Gastrocnemius medialis (tissue), 4 donors: ENCODE measurements around the gene KCNIP3. TPM values are rescaled to one million over a fixed set of nuclear protein-coding genes. Genes with fewer than 3 reads are reported as not detected.

Experiments
- ATAC-seq, 2 donors: fragments of 150-250 bp; one replicate each; pipeline ENCODE4 v1.9.1; 2016
- DNase-seq, 2 donors: peaks; one replicate each; pipeline ENCODE4 v3.0.0-alpha.2; 2019
- H3K27ac ChIP-seq, 4 donors: fragments of 200-600 bp; sonication (generic); 1 replicate in 1 of 4; 2 replicates in 3 of 4; pipeline ENCODE4 v1.5.1; 2016 to 2018; ENCODE audit warnings: mild to moderate bottlenecking in 2 of 4, moderate library complexity in 1 of 4
- H3K27me3 ChIP-seq, 3 donors: fragments of 200-600 bp; sonication (generic) in 2 of 3; 1 replicate in 1 of 3; 2 replicates in 2 of 3; pipeline versions ENCODE4 v1.5.1 to v1.6.0; 2016 to 2019; ENCODE audit warnings: mild to moderate bottlenecking in 1 of 3, moderate library complexity in 1 of 3
- H3K36me3 ChIP-seq, 2 donors: fragments of 200-600 bp; sonication (generic) in 1 of 2; one replicate each; pipeline ENCODE4 v1.5.1; 2017 to 2018
- H3K4me1 ChIP-seq, 2 donors: fragments of 200-600 bp; sonication (generic) in 1 of 2; one replicate each; pipeline ENCODE4 v1.5.1; 2016 to 2017; ENCODE audit warnings: mild to moderate bottlenecking in 2 of 2
- H3K4me3 ChIP-seq, 4 donors: fragments of 200-600 bp; sonication (generic) in 3 of 4; 1 replicate in 1 of 4; 2 replicates in 3 of 4; pipeline ENCODE4 v1.5.1; 2016 to 2019; ENCODE audit warnings: mild to moderate bottlenecking in 2 of 4
- H3K9me3 ChIP-seq, 3 donors: fragments of 200-600 bp; sonication (generic) in 2 of 3; 1 replicate in 1 of 3; 2 replicates in 2 of 3; pipeline ENCODE4 v1.5.1; 2016 to 2019
- CTCF ChIP-seq, 5 experiments: fragments of 450-650 bp in 3 of 5; fragments of 200-600 bp in 2 of 5; sonication (generic) in 2 of 5; IDR thresholded peaks in 4 of 5; conservative IDR thresholded peaks in 1 of 5; 1 replicate in 4 of 5; 2 replicates in 1 of 5; pipeline ENCODE4 v1.5.1; 2016 to 2019; ENCODE audit warnings: antibody characterized with exemption in 5 of 5, mild to moderate bottlenecking in 3 of 5, moderate library complexity in 3 of 5
- POLR2A ChIP-seq, 2 donors: fragments of 450-650 bp; IDR thresholded peaks; one replicate each; pipeline ENCODE4 v1.6.1; 2017; ENCODE audit warnings: antibody characterized with exemption in 2 of 2, mild to moderate bottlenecking in 2 of 2, moderate library complexity in 2 of 2
- in situ Hi-C, 4 donors: fragments of 200-750 bp; cut with MboI; loops; one replicate each; pipeline versions ENCODE4 v1.15.0 to v1.8.0; 2017; ENCODE audit warnings: low sequenced_read_pairs in 4 of 4
- intact Hi-C: fragments of 100-400 bp; cut with DNase I; formaldehyde crosslinking; loops from one replicate; pipeline ENCODE4 v1.15.1; 2023; ENCODE audit warnings: low total_unique reads
- total RNA-seq, 4 donors: library from RNA; depleted of rRNA; stranded (reverse); fragments of >200 nt; gene quantifications; one replicate each; pipeline versions ENCODE4 v1.1.0 to v1.2.3, GENCODE V29; 2016

The KCNIP3 gene
- total RNA-seq, 4 donors from 2014 or later: 0.55 to 2.9 (median 1.0) TPM

DNA sequence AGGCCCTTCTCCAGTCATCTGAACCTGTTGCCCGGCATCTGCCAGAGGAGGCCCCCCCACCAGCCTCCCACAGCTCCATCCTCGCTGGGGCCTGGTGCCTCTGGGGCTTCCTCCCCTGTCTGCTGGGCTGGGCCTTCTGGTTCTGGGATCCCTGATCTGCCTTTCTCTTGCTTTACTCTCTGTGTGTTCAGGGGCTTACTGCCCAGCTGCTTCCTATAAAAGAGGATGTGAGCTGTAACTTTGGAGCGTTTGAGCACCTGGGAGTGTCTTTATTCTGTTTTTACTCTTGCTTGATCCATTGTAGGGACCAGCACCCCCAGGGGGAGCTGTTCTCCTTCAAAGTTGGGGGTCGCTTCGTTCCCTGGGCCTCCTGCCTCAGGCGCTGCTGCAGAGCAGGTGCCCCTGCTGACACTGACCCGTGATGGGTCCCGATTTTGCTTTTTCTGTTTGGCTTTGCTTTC lies 82.3 kb downstream of the KCNIP3 start:
- peaks cover 4 to 12% (median 8%) of the 10 kb centered on the region in 3 donors for H3K27me3 ChIP-seq
- intact Hi-C loops: no loop called here
- no peak for ATAC-seq
- in situ Hi-C loops: no loop called here
- H3K36me3 ChIP-seq: no peaks in the 10 kb centered on the region
- no peaks in the 10 kb centered on the region for H3K4me1 ChIP-seq
- no peak for DNase-seq
- TF ChIP-seq CTCF (IDR thresholded peaks at IDR 0.05 in 4 of 5, conservative IDR thresholded peaks at IDR 0.05 in 1 of 5): no peak
- TF ChIP-seq POLR2A (IDR thresholded peaks at IDR 0.05): no peak
- no peaks in the 10 kb centered on the region for H3K9me3 ChIP-seq
- no peak overlapping the region for H3K27ac ChIP-seq
- H3K4me3 ChIP-seq: no peak overlapping the region

DNA sequence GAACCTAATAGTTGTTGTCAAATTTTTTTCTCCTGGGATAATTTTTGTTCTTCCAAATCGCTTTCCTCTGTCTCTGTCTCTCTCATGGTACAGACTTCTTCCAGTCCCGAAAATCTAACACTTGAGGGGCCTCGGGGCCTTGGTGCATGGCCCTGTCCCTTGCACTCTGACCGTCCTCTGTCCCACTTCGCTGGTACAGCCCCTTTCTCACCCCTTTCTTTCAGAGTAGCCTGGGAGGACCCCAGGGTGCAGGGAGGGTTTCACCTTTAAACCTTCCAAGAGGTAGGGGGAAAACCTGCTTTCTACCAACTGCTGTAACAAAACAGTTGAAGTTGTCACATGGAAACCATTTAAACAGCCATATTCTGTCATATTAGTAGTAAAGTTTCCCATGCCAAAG lies 83.1 kb downstream of the KCNIP3 start:
- no peak for ATAC-seq
- Histone ChIP-seq H3K27ac (no peak overlapping the region), H3K9me3 (no peaks in the 10 kb centered on the region), H3K4me1 (no peaks in the 10 kb centered on the region), H3K36me3 (no peaks in the 10 kb centered on the region), H3K27me3 (peaks cover 11 to 18% (median 11%) of the 10 kb centered on the region in 3 donors), H3K4me3 (no peak overlapping the region)
- intact Hi-C loops: no loop called here
- in situ Hi-C loops: no loop called here
- DNase-seq: no peak
- TF ChIP-seq CTCF (IDR thresholded peaks at IDR 0.05 in 4 of 5, conservative IDR thresholded peaks at IDR 0.05 in 1 of 5) (no peak), POLR2A (IDR thresholded peaks at IDR 0.05) (no peak)

DNA sequence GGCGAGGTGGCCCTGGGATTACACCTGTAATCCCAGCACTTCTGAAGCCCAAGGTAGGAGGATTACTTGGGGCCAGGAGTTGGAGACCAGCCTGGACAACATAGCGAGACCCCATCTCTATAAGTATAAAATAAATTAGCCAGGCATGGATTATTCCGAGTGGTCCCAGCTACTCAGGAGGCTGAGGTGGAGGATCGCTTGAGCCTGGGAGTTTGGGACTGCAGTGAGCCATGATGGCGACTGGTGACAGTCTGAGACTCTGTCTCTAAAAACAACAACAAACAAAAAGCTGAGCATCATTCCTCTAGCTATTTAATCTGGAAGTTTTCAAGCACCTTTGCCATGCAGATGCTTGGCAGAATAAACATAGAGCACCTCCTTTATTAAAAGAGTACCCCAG lies 83.6 kb downstream of the KCNIP3 start:
- no peak for ATAC-seq
- no peaks in the 10 kb centered on the region for H3K4me1 ChIP-seq
- in situ Hi-C loops (no loop called here), intact Hi-C loops (no loop called here)
- H3K4me3 ChIP-seq: no peak overlapping the region
- no peak for DNase-seq
- peaks cover 11 to 22% (median 11%) of the 10 kb centered on the region in 3 donors for H3K27me3 ChIP-seq
- TF ChIP-seq CTCF (IDR thresholded peaks at IDR 0.05 in 4 of 5, conservative IDR thresholded peaks at IDR 0.05 in 1 of 5) (no peak), POLR2A (IDR thresholded peaks at IDR 0.05) (no peak)
- no peaks in the 10 kb centered on the region for H3K36me3 ChIP-seq
- no peak overlapping the region for H3K27ac ChIP-seq
- H3K9me3 ChIP-seq: no peaks in the 10 kb centered on the region

- Histone ChIP-seq H3K9me3 (no peaks in the 10 kb centered on the region), H3K27ac (no peak overlapping the region), H3K36me3 (no peaks in the 10 kb centered on the region), H3K4me3 (no peak overlapping the region), H3K27me3 (peaks cover 11 to 22% (median 11%) of the 10 kb centered on the region in 3 donors), H3K4me1 (no peaks in the 10 kb centered on the region)
- ATAC-seq (no peak), DNase-seq (no peak)
- in situ Hi-C loops: no loop called here
- intact Hi-C loops: no loop called here
- TF ChIP-seq POLR2A (IDR thresholded peaks at IDR 0.05) (no peak), CTCF (IDR thresholded peaks at IDR 0.05 in 4 of 5, conservative IDR thresholded peaks at IDR 0.05 in 1 of 5) (no peak)
These were observed 84.4 kb downstream of the KCNIP3 start for GRCh38 chr2:95381212-95382191.
